ENCODE measurements around the gene FOXK2. TPM values are rescaled to one million over a fixed set of nuclear protein-coding genes. Genes with fewer than 3 reads are reported as not detected.

The FOXK2 gene
- total RNA-seq, 1 experiment from 2014 or later = 57.7 TPM

GRCh38 chr17:82619641-82620040, 100.1 kb downstream of the FOXK2 start:
- ChIA-PET CTCF (no interaction called here), POLR2A (no interaction called here)
- no peak for DNase-seq (ENCODE audit: low spot score)
- ATAC-seq = no peak
- Mint-ChIP-seq H3K27ac (no peak overlapping the region), H3K4me1 (no peaks in the 10 kb centered on the region), H3K4me3 (no peak overlapping the region), H3K36me3 (peaks cover 60% of the 10 kb centered on the region), H3K27me3 (ENCODE audit: low read depth) (no peaks in the 10 kb centered on the region), H3K9me3 (no peaks in the 10 kb centered on the region)
- TF ChIP-seq IRF2 (CRISPR knock-in tag; IDR thresholded peaks at IDR 0.05; ENCODE audit: borderline replicate concordance, low read depth) (no peak), OVOL2 (CRISPR knock-in tag; IDR thresholded peaks at IDR 0.05; ENCODE audit: borderline replicate concordance) (no peak), HMGA2 (CRISPR knock-in tag; IDR thresholded peaks at IDR 0.05) (no peak), E2F5 (CRISPR knock-in tag; IDR thresholded peaks at IDR 0.05) (no peak), AR (CRISPR knock-in tag; IDR thresholded peaks at IDR 0.05) (no peak), RELA (CRISPR knock-in tag; IDR thresholded peaks at IDR 0.05; ENCODE audit: borderline replicate concordance) (no peak), FOXK1 (CRISPR knock-in tag; IDR thresholded peaks at IDR 0.05) (no peak), ZNF121 (CRISPR knock-in tag; IDR thresholded peaks at IDR 0.05) (no peak), GABPB1 (CRISPR knock-in tag; IDR thresholded peaks at IDR 0.05) (no peak), ZNF281 (CRISPR knock-in tag; IDR thresholded peaks at IDR 0.05) (no peak), KAT7 (CRISPR knock-in tag; IDR thresholded peaks at IDR 0.05; ENCODE audit: borderline replicate concordance) (no peak), GRHL2 (CRISPR knock-in tag; IDR thresholded peaks at IDR 0.05; ENCODE audit: insufficient replicate concordance, severe bottlenecking) (no peak), ELF4 (CRISPR knock-in tag; IDR thresholded peaks at IDR 0.05; ENCODE audit: low read depth) (no peak)
- TF ChIP-seq, protein P1, sequence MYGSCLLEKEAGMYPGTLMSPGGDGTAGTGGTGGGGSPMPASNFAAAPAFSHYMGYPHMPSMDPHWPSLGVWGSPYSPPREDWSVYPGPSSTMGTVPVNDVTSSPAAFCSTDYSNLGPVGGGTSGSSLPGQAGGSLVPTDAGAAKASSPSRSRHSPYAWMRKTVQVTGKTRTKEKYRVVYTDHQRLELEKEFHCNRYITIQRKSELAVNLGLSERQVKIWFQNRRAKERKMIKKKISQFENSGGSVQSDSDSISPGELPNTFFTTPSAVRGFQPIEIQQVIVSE (CRISPR knock-in tag; IDR thresholded peaks at IDR 0.05; ENCODE audit: borderline replicate concordance) = no peak
- TF ChIP-seq, protein P2, sequence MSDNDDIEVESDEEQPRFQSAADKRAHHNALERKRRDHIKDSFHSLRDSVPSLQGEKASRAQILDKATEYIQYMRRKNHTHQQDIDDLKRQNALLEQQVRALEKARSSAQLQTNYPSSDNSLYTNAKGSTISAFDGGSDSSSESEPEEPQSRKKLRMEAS (CRISPR knock-in tag; IDR thresholded peaks at IDR 0.05) = no peak
- TF ChIP-seq, protein P3, sequence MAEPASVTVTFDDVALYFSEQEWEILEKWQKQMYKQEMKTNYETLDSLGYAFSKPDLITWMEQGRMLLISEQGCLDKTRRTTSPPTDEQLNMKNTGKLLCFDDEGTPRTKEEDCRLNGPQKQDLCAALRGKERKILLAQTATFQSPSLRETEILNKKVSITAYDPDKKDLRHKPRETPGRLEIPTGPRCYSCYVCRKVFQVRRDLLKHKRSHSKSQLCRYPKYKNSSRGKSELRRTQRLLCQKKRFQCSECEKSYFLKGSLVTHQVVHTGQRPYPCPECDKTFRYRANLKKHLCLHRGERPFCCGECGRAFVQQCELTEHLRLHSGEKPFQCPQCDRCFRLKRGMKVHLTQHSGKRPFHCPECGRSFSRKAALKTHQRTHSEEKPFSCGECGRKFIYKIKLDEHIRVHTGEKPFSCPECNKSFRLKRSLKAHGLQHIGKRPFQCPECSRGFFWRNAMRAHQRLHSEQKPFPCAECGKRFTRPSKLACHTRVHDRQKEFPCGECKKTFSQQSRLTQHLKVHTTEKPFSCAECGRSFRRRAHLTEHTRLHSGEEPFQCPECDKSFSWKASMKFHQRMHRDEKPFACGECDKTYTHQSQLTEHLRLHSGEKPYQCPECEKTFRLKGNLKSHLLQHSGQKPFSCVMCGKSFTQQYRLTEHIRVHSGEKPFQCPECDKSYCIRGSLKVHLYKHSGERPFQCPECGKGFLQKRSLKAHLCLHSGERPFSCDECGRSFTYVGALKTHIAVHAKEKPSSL (CRISPR knock-in tag; conservative IDR thresholded peaks at IDR 0.05) = no peak
- TF ChIP-seq, protein P4, sequence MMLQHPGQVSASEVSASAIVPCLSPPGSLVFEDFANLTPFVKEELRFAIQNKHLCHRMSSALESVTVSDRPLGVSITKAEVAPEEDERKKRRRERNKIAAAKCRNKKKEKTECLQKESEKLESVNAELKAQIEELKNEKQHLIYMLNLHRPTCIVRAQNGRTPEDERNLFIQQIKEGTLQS (CRISPR knock-in tag; conservative IDR thresholded peaks at IDR 0.05) = no peak

Data from WTC11 (cell line).